HG02642 (cell line): ENCODE measurements around the gene BCAT1.
A peak's percentile ranks its signal among the peaks of the same experiment; 100 is the strongest.
"Not testable (repeated sequence)": the region's sequence is repeated elsewhere in the genome, so short reads cannot be mapped to it uniquely, and the experiment has no call there.

Experiments used
- ATAC-seq: cut with Tn5 transposase; IDR thresholded peaks from one replicate; pipeline ENCODE4 v1.9.1; 2021; ENCODE audit warnings: mild to moderate bottlenecking; ENCODE audit not compliant: unreplicated experiment, poor library complexity

The BCAT1 gene

GRCh38 chr12:24822121-24822899 lies 126.6 kb downstream of the BCAT1 start:
- peak; percentile 83 for ATAC-seq

- peak; percentile 65 for ATAC-seq
Measured at GRCh38 chr12:24821691-24822090, 127.2 kb downstream of the BCAT1 start.

GRCh38 chr12:24820872-24821271 lies 128.0 kb downstream of the BCAT1 start:
- no peak for ATAC-seq

GRCh38 chr12:24818351-24818750 lies 130.6 kb downstream of the BCAT1 start:
- no peak for ATAC-seq

GRCh38 chr12:24815114-24815423 lies 133.8 kb downstream of the BCAT1 start:
- ATAC-seq, result peak; percentile 29

- ATAC-seq, result peak; percentile 85
Measured at GRCh38 chr12:24814379-24815113, 134.4 kb downstream of the BCAT1 start.

GRCh38 chr12:24810378-24810777 lies 138.5 kb downstream of the BCAT1 start:
- ATAC-seq, result no peak

GRCh38 chr12:24809306-24809705 lies 139.6 kb downstream of the BCAT1 start:
- not testable (repeated sequence) for ATAC-seq

GRCh38 chr12:24808651-24809050 lies 140.2 kb downstream of the BCAT1 start:
- no peak for ATAC-seq

- no peak for ATAC-seq
Measured at GRCh38 chr12:24806386-24806785, 142.5 kb downstream of the BCAT1 start.

- no peak for ATAC-seq
Measured at GRCh38 chr12:24803430-24804245, 145.3 kb downstream of the BCAT1 start.

GRCh38 chr12:24798335-24798734 lies 150.6 kb downstream of the BCAT1 start:
- peak; percentile 90 for ATAC-seq

GRCh38 chr12:24797901-24798300 lies 151.0 kb downstream of the BCAT1 start:
- ATAC-seq, result peak; percentile 17

GRCh38 chr12:24796876-24797275 lies 152.0 kb downstream of the BCAT1 start:
- no peak for ATAC-seq

GRCh38 chr12:24795699-24796347 lies 153.1 kb downstream of the BCAT1 start:
- no peak for ATAC-seq

GRCh38 chr12:24791622-24792021 lies 157.3 kb downstream of the BCAT1 start:
- no peak for ATAC-seq

- no peak for ATAC-seq
Measured at GRCh38 chr12:24788886-24789285, 160.0 kb downstream of the BCAT1 start.

- ATAC-seq, result no peak
Measured at GRCh38 chr12:24780697-24781368, 168.1 kb downstream of the BCAT1 start.

GRCh38 chr12:24778486-24779304 lies 170.2 kb downstream of the BCAT1 start:
- peak; percentile 82 for ATAC-seq
